GM19324 (cell line): ENCODE results near the gene ERAL1.
"Not testable (repeated sequence)": the region's sequence is repeated elsewhere in the genome, so short reads cannot be mapped to it uniquely, and the experiment has no call there.

Experiments used
- ATAC-seq: cut with Tn5 transposase; IDR thresholded peaks from one replicate; pipeline ENCODE4 v1.9.1; 2021; ENCODE audit warnings: mild to moderate bottlenecking, moderate library complexity; ENCODE audit not compliant: unreplicated experiment, low FRiP score

ERAL1 gene

GRCh38 chr17:28848667-28849066, 6.1 kb upstream of the ERAL1 start:
- not testable (repeated sequence) for ATAC-seq

DNA sequence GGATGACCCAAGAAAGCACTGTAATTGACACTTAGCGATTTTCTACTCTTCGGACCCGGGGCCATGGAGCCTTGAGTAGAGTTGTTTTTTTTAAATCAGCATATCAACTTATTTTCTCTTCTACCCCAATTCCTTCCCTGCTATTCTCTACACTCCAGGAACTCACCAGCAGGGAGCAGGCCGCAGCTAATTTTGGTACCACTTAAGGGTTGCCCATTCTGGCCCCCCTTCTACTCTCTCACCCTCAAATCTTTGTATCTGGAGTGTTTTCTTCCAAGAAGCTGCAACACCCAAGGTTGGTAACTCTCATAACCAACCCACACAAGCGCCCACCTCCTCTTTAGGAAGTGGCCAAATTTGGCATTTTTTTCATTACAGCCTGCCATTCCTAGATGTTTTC, 5.5 kb upstream of the ERAL1 start:
- no peak for ATAC-seq

- ATAC-seq = no peak
Observed at GRCh38 chr17:28853295-28853694, 1.5 kb upstream of the ERAL1 start.

DNA sequence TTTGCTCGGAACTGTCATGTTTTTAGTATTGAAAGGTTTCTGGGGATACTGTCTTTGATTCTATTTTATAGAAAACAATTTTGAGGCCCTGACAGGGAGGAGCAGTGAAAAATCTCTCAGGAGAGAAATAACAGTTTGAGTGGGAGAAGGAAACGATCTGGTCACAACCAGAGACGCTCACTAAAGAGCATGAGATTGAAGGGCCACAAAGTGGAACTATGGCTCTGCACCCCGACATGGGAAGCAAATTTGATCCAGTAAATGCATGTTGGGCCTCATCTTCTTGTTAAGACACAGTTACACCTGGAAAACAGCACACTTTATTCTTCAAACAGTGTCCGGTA, 492 bp downstream of the ERAL1 start:
- ATAC-seq = no peak

DNA sequence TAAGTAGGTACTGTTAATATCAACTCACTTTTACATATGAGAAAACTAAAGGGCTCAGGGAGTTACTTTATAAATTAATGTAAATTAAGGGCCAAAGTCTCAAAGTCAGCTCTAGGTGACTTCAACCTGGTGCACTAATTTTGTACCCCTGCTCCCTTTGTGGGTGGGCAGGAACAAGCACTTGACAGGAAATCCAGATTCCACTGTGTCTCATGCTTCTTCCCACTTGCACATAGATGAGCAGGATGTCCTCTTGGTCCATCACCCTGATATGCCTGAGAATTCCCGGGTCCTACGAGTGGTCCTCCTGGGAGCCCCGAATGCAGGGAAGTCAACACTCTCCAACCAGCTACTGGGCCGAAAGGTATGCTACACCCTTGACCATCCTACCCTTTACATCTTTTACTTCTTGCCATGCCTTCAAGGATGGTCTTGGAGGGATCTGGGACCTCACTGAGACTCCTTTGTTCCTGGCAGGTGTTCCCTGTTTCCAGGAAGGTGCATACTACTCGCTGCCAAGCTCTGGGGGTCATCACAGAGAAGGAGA, 1.3 kb downstream of the ERAL1 start:
- ATAC-seq = no peak

DNA sequence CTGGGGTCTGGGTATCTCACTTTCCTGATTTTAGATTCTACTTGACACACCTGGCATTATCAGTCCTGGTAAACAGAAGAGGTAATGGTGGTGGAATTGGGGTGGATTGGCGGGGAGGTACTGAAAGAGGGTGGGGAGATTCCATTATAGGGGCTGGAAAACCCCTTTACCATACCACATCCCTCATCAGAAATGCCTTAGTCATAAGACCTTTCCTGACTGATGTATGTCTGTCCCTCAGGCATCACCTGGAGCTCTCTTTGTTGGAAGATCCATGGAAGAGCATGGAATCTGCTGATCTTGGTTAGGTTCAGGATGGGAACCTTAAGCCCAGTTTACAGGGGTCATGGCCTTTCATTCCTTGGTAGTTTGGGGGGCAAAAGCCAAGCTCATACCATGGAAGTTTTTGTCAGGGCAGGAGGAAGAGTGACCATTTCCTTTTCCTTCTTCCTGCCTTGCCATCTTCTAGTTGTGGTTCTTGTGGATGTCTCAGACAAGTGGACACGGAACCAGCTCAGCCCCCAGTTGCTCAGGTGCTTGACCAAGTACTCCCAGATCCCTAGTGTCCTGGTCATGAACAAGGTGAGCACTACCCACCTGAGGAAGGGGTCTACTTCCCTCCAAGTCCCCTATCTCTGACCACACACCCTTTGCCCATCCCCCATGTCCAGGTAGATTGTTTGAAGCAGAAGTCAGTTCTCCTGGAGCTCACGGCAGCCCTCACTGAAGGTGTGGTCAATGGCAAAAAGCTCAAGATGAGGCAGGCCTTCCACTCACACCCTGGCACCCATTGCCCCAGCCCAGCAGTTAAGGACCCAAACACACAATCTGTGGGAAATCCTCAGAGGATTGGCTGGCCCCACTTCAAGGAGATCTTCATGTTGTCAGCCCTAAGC, 3.3 kb downstream of the ERAL1 start:
- no peak for ATAC-seq

DNA sequence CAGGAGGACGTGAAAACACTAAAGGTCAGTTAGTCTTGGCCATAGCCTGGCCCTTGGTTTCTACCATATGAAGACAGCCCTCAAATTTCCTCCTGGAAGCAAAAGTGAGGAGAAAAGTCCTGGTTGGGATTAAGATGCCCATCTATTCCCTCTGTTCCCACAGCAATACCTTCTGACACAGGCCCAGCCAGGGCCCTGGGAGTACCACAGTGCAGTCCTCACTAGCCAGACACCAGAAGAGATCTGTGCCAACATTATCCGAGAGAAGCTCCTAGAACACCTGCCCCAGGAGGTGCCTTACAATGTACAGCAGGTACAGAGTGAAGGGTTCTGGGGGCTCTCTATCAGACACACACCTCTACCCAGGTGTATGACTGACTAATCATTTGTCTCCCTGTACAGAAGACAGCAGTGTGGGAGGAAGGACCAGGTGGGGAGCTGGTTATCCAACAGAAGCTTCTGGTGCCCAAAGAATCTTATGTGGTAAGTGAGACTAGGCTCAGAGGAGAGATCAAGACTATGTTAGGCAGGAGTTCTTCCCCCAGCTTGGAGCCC, 4.1 kb downstream of the ERAL1 start:
- no peak for ATAC-seq

GRCh38 chr17:28860363-28860808, 5.6 kb downstream of the ERAL1 start:
- ATAC-seq = no peak

GRCh38 chr17:28861393-28862203, 6.8 kb downstream of the ERAL1 start:
- no peak for ATAC-seq

- ATAC-seq = no peak
Observed at GRCh38 chr17:28862561-28862960, 7.7 kb downstream of the ERAL1 start.

GRCh38 chr17:28863953-28864352, 9.1 kb downstream of the ERAL1 start:
- no peak for ATAC-seq

GRCh38 chr17:28864991-28865849, 10.4 kb downstream of the ERAL1 start:
- ATAC-seq = no peak

- ATAC-seq = no peak
Observed at GRCh38 chr17:28865946-28866752, 11.3 kb downstream of the ERAL1 start.

GRCh38 chr17:28867276-28867675, 12.5 kb downstream of the ERAL1 start:
- ATAC-seq = no peak

GRCh38 chr17:28871056-28871579, 16.3 kb downstream of the ERAL1 start:
- peak; percentile 70 for ATAC-seq

DNA sequence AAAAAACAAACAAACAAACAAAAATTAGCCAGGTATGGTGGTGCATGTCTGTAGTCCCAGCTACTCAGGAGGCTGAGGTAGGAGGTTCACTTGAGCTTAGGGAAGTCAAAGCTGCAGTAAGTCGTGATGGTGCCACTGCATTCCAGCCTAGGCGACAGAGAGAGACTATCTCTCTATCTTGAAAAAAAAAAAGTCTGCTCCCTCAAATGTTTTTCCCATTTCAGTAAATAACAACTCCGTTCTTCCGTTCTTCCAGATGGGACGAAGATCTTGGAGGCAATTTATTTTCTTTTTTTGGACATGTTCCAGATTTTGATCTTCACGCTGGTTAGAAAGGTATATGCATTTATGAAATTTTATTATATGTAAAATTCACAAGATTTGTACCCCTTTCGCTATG, 19.0 kb downstream of the ERAL1 start:
- no peak for ATAC-seq

GRCh38 chr17:28874750-28875149, 19.9 kb downstream of the ERAL1 start:
- ATAC-seq = no peak

DNA sequence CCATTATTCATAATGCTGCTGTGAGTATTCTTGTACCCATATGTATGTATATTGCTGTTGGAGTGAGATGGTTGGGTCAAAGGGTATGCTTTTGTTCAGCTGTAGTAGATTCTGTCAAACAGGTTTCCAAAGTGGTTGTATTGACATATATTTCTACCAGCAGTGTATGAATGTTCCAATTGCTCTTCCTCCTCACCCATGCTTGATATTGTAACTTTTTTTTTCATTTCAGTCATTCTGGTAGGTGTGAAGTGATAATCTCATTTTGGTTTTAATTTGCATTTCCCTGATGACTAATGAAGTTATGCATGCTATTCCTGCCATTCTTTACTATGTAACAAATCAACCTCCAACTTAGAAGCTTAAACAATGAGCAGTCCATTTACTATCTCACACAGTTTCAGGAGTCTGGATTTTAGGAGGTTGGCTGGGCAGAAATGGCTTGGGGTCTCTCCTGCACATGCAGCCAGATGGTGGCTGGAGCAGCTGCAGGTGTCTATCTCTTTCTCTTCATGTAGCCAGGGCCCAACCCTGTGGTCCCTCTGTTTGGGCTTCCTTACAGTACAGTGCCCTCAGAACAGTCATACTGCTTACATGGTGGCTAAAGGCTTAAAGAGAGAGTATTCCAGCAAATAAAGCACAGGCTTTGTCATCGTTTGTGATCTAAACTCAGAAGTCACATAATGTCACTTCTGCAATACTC, 21.2 kb downstream of the ERAL1 start:
- no peak for ATAC-seq
